NB4 (cell line): ENCODE results near the gene TMEM63A.
A peak's percentile ranks its signal among the peaks of the same experiment; 100 is the strongest.
"Not testable (repeated sequence)": the region's sequence is repeated elsewhere in the genome, so short reads cannot be mapped to it uniquely, and the experiment has no call there.

Experiments used
- DNase-seq: peaks from one replicate; pipeline ENCODE4 v3.0.0; 2010; ENCODE audit warnings: low read depth
- H3K4me3 ChIP-seq: one replicate; pipeline ENCODE4 v1.5.1; 2011; ENCODE audit warnings: mild to moderate bottlenecking, low read depth, low read length, moderate library complexity
- MYC ChIP-seq: IDR thresholded peaks from 2 replicates; pipeline ENCODE4 v1.6.1; 2011; ENCODE audit warnings: low read depth, low read length
- POLR2A ChIP-seq: IDR thresholded peaks from 2 replicates; pipeline ENCODE4 v1.6.1; 2011; ENCODE audit warnings: mild to moderate bottlenecking; ENCODE audit not compliant: insufficient read length; ENCODE audit errors: extremely low read depth
- TF ChIP-seq, protein P1 (sequence below): IDR thresholded peaks from one replicate; pipeline ENCODE4 v1.5.1; 2012; ENCODE audit warnings: low read depth, low read length
- TF ChIP-seq, protein P2 (sequence below): IDR thresholded peaks from 2 replicates; pipeline ENCODE4 v1.6.1; 2011; ENCODE audit warnings: low read depth, low read length

The TMEM63A gene

DNA sequence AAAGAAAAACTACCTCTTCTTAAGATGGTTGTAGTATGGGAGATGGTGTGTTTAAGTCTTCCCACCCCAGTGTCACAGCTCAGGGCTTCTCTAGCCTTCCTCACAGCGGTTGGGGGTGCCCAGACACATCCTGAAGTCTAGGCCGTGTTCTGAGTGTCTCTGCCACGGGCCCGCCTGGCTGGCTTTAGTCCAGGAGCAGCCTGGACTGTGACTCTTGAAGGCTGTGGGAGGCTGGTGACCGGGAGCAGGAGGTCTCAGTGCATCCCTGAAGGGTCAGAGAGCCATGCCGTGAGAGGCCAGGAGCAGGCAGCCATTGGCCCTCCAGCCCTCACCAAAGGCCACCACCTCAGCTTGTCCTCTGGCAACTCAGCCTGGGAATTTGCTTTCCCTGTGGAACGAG, 67.8 kb downstream of the TMEM63A start:
- H3K4me3 ChIP-seq: no peak overlapping the region
- TF ChIP-seq, protein P1, sequence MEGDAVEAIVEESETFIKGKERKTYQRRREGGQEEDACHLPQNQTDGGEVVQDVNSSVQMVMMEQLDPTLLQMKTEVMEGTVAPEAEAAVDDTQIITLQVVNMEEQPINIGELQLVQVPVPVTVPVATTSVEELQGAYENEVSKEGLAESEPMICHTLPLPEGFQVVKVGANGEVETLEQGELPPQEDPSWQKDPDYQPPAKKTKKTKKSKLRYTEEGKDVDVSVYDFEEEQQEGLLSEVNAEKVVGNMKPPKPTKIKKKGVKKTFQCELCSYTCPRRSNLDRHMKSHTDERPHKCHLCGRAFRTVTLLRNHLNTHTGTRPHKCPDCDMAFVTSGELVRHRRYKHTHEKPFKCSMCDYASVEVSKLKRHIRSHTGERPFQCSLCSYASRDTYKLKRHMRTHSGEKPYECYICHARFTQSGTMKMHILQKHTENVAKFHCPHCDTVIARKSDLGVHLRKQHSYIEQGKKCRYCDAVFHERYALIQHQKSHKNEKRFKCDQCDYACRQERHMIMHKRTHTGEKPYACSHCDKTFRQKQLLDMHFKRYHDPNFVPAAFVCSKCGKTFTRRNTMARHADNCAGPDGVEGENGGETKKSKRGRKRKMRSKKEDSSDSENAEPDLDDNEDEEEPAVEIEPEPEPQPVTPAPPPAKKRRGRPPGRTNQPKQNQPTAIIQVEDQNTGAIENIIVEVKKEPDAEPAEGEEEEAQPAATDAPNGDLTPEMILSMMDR: no peak
- TF ChIP-seq MYC (no peak), POLR2A (no peak)
- TF ChIP-seq, protein P2, sequence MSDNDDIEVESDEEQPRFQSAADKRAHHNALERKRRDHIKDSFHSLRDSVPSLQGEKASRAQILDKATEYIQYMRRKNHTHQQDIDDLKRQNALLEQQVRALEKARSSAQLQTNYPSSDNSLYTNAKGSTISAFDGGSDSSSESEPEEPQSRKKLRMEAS: no peak
- no peak for DNase-seq

DNA sequence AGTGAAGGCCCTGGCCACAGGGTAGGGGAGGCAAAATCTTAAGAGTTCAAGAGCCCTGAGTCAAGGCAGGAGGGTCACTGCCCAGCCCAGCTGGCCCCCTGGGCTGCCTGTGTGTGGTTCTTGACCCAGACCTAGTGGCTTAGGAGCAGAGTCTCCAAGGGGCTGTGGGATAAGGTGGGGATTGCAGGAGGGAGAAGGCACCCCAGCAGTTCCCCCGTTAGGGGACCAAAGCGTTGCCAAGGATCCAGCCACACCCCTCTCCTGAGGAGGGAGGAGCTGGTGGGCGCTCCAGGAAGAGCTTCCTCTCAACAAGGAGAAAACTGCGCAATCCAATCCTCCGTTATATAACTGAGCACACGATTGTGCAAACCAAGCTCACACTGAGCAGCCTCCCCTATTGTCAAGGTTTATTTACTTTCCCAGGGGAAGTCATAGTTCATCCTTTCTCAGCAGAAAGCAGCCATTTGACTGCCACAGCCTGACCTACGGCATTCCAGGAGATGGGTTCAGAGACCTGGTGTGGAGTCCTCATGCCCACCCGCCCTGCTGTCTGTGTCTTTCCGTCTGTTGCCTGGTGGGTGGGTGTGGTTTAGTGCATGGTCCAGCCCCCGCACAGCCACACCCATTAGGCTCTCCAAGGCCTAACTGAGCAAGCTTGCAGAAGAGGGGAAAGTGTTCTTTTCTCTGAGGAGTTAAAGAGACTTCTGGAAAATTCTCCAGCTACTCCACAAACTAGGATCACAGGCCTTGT, 68.8 kb downstream of the TMEM63A start:
- peak; percentile 95 for DNase-seq
- peak overlapping the region; percentile 42 for H3K4me3 ChIP-seq
- TF ChIP-seq, protein P2: peak; percentile 20; the same call in 1 of the 2 replicates
- peak; percentile 57 for TF ChIP-seq POLR2A
- peak; percentile 50 for TF ChIP-seq MYC
- TF ChIP-seq, protein P1: no peak

DNA sequence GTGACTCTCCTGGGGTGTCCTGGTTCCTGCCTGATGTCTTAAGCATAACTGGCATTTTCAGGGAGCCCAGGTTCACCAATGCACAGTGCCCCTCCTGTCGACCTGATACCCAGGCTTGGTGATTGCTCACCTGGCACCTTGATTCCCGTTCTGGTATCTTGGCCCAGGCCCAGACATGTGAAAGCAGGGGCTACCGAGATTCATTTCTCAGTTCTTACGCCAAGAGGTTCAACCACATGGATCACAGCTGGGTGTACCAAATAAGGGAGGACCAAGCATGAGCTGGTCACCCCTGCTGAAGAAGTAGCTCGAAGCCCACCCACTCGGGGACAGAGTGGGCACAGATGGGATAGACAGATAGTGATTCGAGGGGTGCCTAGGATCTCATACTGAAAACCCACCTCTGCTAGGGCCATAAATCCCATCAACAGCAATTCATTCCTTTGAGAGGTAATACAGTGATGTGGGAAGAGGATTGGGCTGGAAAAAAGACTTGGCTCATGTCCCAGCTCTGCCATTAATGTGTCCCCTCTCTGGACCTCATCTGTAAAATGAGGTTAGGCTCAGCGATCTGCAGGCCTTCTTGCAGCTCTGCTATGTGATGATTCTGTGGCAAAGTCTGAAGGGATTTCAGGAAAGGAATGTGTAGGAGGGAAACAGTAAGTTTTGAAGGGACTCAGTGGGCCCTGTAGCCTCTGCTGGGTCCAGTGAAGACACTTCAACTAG, 69.5 kb downstream of the TMEM63A start:
- DNase-seq: no peak
- TF ChIP-seq, protein P2: no peak
- TF ChIP-seq, protein P1: no peak
- no peak for TF ChIP-seq POLR2A
- no peak for TF ChIP-seq MYC
- no peak overlapping the region for H3K4me3 ChIP-seq

DNA sequence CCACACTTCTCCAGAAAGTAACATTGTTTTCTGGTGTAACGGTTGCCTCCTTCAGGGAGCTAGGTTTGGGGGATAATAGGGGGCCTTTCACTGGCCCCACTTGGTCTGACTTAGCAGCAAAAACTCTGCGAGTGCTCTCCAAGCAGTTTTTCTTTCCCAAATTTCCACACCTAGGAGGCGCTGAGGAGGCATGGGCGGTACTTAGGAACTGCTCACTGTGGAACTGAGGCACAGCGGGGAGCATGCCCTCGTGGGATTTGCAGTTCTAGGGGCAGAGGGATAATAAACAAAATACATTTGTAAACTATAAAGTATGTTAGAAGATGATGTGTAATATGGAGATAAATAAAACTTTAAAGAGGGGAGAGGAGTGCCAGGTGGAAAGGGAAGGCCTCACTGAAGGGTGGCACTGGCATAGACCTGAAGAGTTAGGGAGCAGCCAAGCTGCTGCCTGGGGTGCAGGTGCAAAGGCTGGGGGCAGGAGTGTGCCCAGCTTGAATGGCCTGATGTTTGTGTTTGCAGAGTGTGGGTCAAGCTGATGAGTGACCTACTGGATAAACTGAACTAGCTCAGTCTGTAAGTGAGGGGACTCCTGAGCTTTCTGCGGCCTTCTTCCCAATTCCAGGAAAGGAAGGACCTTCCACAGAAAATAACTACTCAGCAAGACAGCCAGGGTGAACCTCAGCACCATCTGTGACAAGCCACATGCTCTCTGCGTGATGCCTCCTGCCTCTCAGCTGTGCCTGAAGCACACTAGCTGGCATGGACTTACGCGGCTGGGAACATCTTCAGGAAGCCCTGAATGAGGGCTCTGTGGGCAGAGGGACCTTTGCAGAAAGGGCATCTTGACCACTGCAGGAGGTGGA, 70.3 kb downstream of the TMEM63A start:
- DNase-seq: peak; percentile 38
- TF ChIP-seq, protein P2: no peak
- TF ChIP-seq, protein P1: peak; percentile 40
- no peak overlapping the region for H3K4me3 ChIP-seq

DNA sequence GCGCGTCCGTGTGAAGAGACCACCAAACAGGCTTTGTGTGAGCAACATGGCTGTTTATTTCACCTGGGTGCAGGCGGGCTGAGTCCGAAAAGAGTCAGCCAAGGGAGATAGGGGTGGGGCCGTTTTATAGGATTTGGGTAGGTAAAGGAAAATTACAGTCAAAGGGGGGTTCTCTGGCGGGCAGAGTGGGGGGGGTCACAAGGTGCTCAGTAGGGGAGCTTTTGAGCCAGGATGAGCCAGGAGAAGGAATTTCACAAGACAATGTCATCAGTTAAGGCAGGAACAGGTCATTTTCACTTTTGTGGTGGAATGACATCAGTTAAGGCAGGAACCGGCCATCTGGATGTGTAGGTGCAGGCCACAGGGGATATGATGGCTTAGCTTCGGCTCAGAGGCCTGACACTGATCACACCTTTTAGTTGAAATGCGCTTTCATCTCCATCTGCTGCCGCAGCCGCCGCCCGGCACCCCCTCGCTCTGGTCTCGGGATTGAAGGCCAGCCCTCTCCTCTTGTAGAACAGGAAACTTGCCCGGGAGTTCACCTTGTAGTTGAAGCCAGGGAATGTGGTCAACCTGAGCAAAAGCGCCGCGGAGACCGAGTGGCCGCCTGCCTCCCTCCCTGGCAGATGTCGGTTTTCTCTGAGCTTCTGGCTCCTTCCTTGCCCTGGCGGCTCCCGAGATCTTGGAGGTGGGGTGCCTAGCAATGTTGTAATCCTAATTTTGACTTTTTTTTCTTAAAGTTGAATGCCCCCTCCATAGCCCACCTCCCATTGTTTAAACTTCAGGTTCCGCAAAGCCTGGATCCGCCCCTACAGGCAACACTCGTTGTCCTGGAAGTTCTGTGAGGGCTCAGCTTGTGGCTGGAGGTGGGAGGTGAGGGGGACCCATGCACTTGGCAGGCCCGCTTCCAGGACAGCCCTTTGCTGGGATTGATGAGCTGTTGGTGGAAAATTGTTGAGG, 71.3 kb downstream of the TMEM63A start:
- H3K4me3 ChIP-seq: peak overlapping the region; percentile 55
- not testable (repeated sequence) for DNase-seq
